ENCODE results near the gene NUP85. TPM values are rescaled to one million over a fixed set of nuclear protein-coding genes. Genes with fewer than 3 reads are reported as not detected.
"Not testable (repeated sequence)": the region's sequence is repeated elsewhere in the genome, so short reads cannot be mapped to it uniquely, and the experiment has no call there.

NUP85 gene
- total RNA-seq, 2 donors from 2014 or later, result 19.7 to 40.2 TPM

- no peaks in the 10 kb centered on the region for H3K9me3 ChIP-seq
These were observed 5.4 kb upstream of the NUP85 start for GRCh38 chr17:75199886-75200618.

GRCh38 chr17:75205793-75206163 is 299 bp downstream of the NUP85 start:
- H3K27ac ChIP-seq, result peak overlapping the region; percentile 91 to 99 (median 94)
- DNase-seq, result no peak
- TF ChIP-seq CTCF (IDR thresholded peaks at IDR 0.05), result no peak
- TF ChIP-seq POLR2A (IDR thresholded peaks at IDR 0.05), result no peak
- H3K27me3 ChIP-seq, result no peaks in the 10 kb centered on the region
- no peaks in the 10 kb centered on the region for H3K9me3 ChIP-seq
- H3K4me1 ChIP-seq, result peaks cover 20% of the 10 kb centered on the region
- H3K36me3 ChIP-seq (replicated peaks in 1 of 2; ENCODE audit: insufficient read depth in 1 of 2, low read depth in 2 of 2), result peaks cover 0 to 3% of the 10 kb centered on the region in 2 donors
- ATAC-seq, result no peak
- WGBS, 2 donors, result 0% methylated on average over 14 to 22 of the region's 22 CpGs
- H3K4me3 ChIP-seq, result peak overlapping the region; percentile 73 to 95
- intact Hi-C loops (cut with DNase I), result loop anchor here (10.0 kb wide), 1 partner anchor 91 kb away; no protein-coding TSS in a partner anchor

More at GRCh38 chr17:75199886-75200618, 5.4 kb upstream of the NUP85 start:
- no peak overlapping the region for H3K4me3 ChIP-seq
- no peaks in the 10 kb centered on the region for H3K27me3 ChIP-seq
- TF ChIP-seq POLR2A (IDR thresholded peaks at IDR 0.05) (no peak), CTCF (IDR thresholded peaks at IDR 0.05) (no peak)
- no peak overlapping the region for H3K27ac ChIP-seq
- H3K36me3 ChIP-seq (replicated peaks in 1 of 2; ENCODE audit: insufficient read depth in 1 of 2, low read depth in 2 of 2), result no peaks in the 10 kb centered on the region
- DNase-seq (no peak), ATAC-seq (no peak)
- intact Hi-C loops (cut with DNase I), result loop anchor here (10.0 kb wide), 1 partner anchor 85 kb away; no protein-coding TSS in a partner anchor
- H3K4me1 ChIP-seq, result peaks cover 5% of the 10 kb centered on the region
- 74 to 85% methylated on average over 5 of the region's 6 CpGs for WGBS, 2 donors

GRCh38 chr17:75207050-75207407 is 1.6 kb downstream of the NUP85 start:
- H3K4me1 ChIP-seq, result peaks cover 20% of the 10 kb centered on the region

DNA sequence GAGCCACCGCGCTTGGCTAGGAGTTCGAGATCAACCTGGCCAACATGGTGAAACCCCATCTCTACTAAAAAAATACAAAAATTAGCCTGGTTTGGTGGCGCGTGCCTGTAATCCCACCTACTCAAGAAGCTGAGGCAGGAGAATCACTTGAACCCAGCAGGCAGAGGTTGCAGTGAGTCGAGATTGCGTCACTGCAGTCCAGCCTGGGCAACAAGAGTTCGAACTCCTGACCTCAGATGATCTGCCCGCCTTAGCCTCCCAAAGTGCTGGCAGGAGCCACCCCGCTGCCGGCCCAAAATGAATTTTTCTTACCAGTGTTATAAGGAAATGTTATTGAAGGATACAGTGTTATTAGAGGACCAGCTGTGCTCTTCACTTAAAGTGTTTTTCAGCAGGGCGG is 2.3 kb downstream of the NUP85 start:
- Histone ChIP-seq H3K4me1 (peaks cover 20% of the 10 kb centered on the region), H3K4me3 (no peak overlapping the region), H3K27ac (no peak overlapping the region), H3K36me3 (replicated peaks in 1 of 2; ENCODE audit: insufficient read depth in 1 of 2, low read depth in 2 of 2) (peaks cover 0 to 13% of the 10 kb centered on the region in 2 donors), H3K27me3 (no peaks in the 10 kb centered on the region), H3K9me3 (no peaks in the 10 kb centered on the region)
- intact Hi-C loops (cut with DNase I), result loop anchor here (10.0 kb wide), 1 partner anchor 93 kb away; no protein-coding TSS in a partner anchor
- 75 to 89% methylated on average over 8 to 12 of the region's 12 CpGs for WGBS, 2 donors
- TF ChIP-seq CTCF (IDR thresholded peaks at IDR 0.05) (no peak), POLR2A (IDR thresholded peaks at IDR 0.05) (no peak)
- ATAC-seq, result no peak
- no peak for DNase-seq

More at GRCh38 chr17:75207050-75207407, 1.6 kb downstream of the NUP85 start:
- WGBS, 2 donors, result 79 to 82% methylated on average over 8 of the region's 8 CpGs
- H3K9me3 ChIP-seq; DNase-seq; H3K27ac ChIP-seq; H3K4me3 ChIP-seq; ATAC-seq; H3K36me3 ChIP-seq (replicated peaks in 1 of 2; ENCODE audit: insufficient read depth in 1 of 2, low read depth in 2 of 2); H3K27me3 ChIP-seq: not testable (repeated sequence)
- intact Hi-C loops (cut with DNase I), result loop anchor here (10.0 kb wide), 1 partner anchor 92 kb away; no protein-coding TSS in a partner anchor

- no peak overlapping the region for H3K4me3 ChIP-seq
- no peaks in the 10 kb centered on the region for H3K27me3 ChIP-seq
- H3K36me3 ChIP-seq (replicated peaks in 1 of 2; ENCODE audit: insufficient read depth in 1 of 2, low read depth in 2 of 2), result peaks cover 0 to 16% of the 10 kb centered on the region in 2 donors
- no peaks in the 10 kb centered on the region for H3K9me3 ChIP-seq
- peaks cover 20% of the 10 kb centered on the region for H3K4me1 ChIP-seq
- intact Hi-C loops (cut with DNase I), result loop anchor here (10.0 kb wide), 1 partner anchor 93 kb away; no protein-coding TSS in a partner anchor
- H3K27ac ChIP-seq, result no peak overlapping the region
- WGBS, 2 donors, result 89% methylated on average over 9 of the region's 9 CpGs
- DNase-seq (no peak), ATAC-seq (no peak)
- TF ChIP-seq CTCF (IDR thresholded peaks at IDR 0.05) (no peak), POLR2A (IDR thresholded peaks at IDR 0.05) (no peak)
These were observed 2.7 kb downstream of the NUP85 start for GRCh38 chr17:75208161-75208560.

All from body of pancreas (tissue), 4 donors.